Limb (tissue), 2 donors: ENCODE data around the gene GOLGA8B.
"Not testable (repeated sequence)": the region's sequence is repeated elsewhere in the genome, so short reads cannot be mapped to it uniquely, and the experiment has no call there.

ENCODE experiments used
- DNase-seq, 2 donors: peaks; one replicate each; pipeline ENCODE4 v3.0.0-alpha.2; 2016; ENCODE audit errors: extremely low spot score in 2 of 2

Gene GOLGA8B

DNA sequence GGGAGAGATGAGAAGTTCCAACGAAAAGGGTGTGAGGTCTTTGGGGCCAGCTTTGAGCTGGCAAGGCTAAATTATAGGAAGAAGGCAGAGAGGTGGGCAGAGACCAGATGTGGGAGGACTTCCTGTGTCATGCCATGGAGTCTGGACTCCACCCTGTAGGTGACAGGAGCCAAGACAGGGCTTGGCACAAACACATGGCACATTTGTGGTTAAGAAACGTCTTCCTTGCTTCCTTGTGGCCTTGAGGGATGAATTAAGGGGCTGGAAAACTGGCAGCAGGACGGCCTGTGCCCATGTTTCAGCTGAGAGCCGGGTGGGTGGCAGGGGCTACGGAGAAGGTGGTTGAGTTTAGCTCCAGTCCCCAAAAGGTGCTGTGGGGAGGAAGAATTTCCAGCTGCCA lies 18.7 kb downstream of the GOLGA8B start:
- DNase-seq: not testable (repeated sequence)

- not testable (repeated sequence) for DNase-seq
Measured at GRCh38 chr15:34560814-34561213, 22.6 kb downstream of the GOLGA8B start.

GRCh38 chr15:34559764-34560163 lies 23.7 kb downstream of the GOLGA8B start:
- DNase-seq: not testable (repeated sequence)

GRCh38 chr15:34555162-34555561 lies 28.3 kb downstream of the GOLGA8B start:
- not testable (repeated sequence) for DNase-seq

GRCh38 chr15:34554716-34555115 lies 28.7 kb downstream of the GOLGA8B start:
- not testable (repeated sequence) for DNase-seq

DNA sequence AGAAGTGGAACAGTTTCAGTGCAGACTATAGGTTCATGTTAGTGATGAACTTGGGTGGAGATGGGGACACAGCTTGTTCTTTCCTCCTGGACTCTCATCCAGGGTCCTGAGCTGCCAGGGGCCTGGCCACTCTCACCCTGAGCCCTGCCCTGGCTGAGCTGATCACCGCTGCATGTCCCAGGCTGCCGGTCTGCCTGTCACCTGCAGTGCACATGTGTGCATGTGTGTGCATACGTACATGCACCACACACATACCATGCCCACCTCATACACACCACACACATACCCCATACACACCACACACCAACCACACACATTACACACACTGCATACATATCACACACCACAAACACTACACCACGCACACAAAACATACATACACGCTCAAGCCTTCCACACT lies 29.3 kb downstream of the GOLGA8B start:
- not testable (repeated sequence) for DNase-seq

- not testable (repeated sequence) for DNase-seq
Measured at GRCh38 chr15:34550129-34550528, 33.3 kb downstream of the GOLGA8B start.

- not testable (repeated sequence) for DNase-seq
Measured at GRCh38 chr15:34549381-34549809, 34.1 kb downstream of the GOLGA8B start.

- not testable (repeated sequence) for DNase-seq
Measured at GRCh38 chr15:34543860-34544649, 39.4 kb downstream of the GOLGA8B start.

GRCh38 chr15:34535857-34536256 lies 47.6 kb downstream of the GOLGA8B start:
- not testable (repeated sequence) for DNase-seq
